CD8-positive, alpha-beta memory T cell (primary cell): ENCODE data around the gene LSAMP. TPM values are rescaled to one million over a fixed set of nuclear protein-coding genes. Genes with fewer than 3 reads are reported as not detected.

Experiments used
- CTCF ChIA-PET: fragments of 350-600 bp; sonication (Branson Sonifier 250); formaldehyde crosslinking; loops from one replicate; lab custom pipeline; 2021; ENCODE audit warnings: antibody characterized with exemption; lab: Charles Lee
- POLR2A ChIA-PET: fragments of 350-600 bp; sonication (Branson Sonifier 250); formaldehyde crosslinking; loops from one replicate; lab custom pipeline; 2021; ENCODE audit warnings: antibody characterized with exemption; lab: Charles Lee
- DNase-seq, 5 donors: peaks; one replicate each; pipeline versions ENCODE4 v3.0.0 to v3.0.0-alpha.2; 2020 to 2022; ENCODE audit warnings: mixed read lengths in 1 of 5
- H3K27ac ChIP-seq: one replicate; pipeline ENCODE4 v1.7.0; 2013; ENCODE audit warnings: low read depth, mild to moderate bottlenecking, low read length, moderate library complexity
- H3K27me3 ChIP-seq: 2 replicates; pipeline ENCODE4 v1.7.0; 2013; ENCODE audit warnings: low read length, mild to moderate bottlenecking; ENCODE audit not compliant: insufficient read depth, poor library complexity, severe bottlenecking
- H3K36me3 ChIP-seq: 2 replicates; pipeline ENCODE4 v1.7.0; 2013; ENCODE audit warnings: mild to moderate bottlenecking, low read length, moderate library complexity; ENCODE audit not compliant: insufficient read depth
- H3K4me1 ChIP-seq: 2 replicates; pipeline ENCODE4 v1.7.0; 2013; ENCODE audit warnings: mild to moderate bottlenecking, low read length, moderate library complexity; ENCODE audit not compliant: insufficient read depth
- H3K4me3 ChIP-seq: 2 replicates; pipeline ENCODE4 v1.7.0; 2013; ENCODE audit warnings: mild to moderate bottlenecking, low read length
- H3K9me3 ChIP-seq: 2 replicates; pipeline ENCODE4 v1.7.0; 2013; ENCODE audit warnings: mild to moderate bottlenecking, low read length
- H3K27ac Mint-ChIP-seq, 8 donors: one replicate each; pipeline ENCODE4 v1.8.0; 2020 to 2021; ENCODE audit warnings: mixed read lengths in 8 of 8, mild to moderate bottlenecking in 6 of 8, inconsistent platforms in 3 of 8, moderate library complexity in 3 of 8
- H3K27me3 Mint-ChIP-seq, 2 donors: one replicate each; pipeline ENCODE4 v1.8.0; 2020 to 2021; ENCODE audit warnings: mixed read lengths in 2 of 2, mild to moderate bottlenecking in 1 of 2, moderate library complexity in 1 of 2
- H3K36me3 Mint-ChIP-seq, 3 donors: one replicate each; pipeline ENCODE4 v1.8.0; 2020 to 2021; ENCODE audit warnings: mixed read lengths in 3 of 3, inconsistent platforms in 1 of 3, mild to moderate bottlenecking in 1 of 3
- H3K4me1 Mint-ChIP-seq, 3 donors: one replicate each; pipeline ENCODE4 v1.8.0; 2020 to 2021; ENCODE audit warnings: mixed read lengths in 3 of 3, inconsistent platforms in 1 of 3, mild to moderate bottlenecking in 1 of 3
- H3K4me3 Mint-ChIP-seq, 7 donors: one replicate each; pipeline ENCODE4 v1.8.0; 2020 to 2021; ENCODE audit warnings: mixed read lengths in 7 of 7, mild to moderate bottlenecking in 6 of 7, moderate library complexity in 4 of 7, inconsistent platforms in 2 of 7
- H3K9me3 Mint-ChIP-seq, 5 donors: one replicate each; pipeline ENCODE4 v1.8.0; 2020 to 2022; ENCODE audit warnings: mixed read lengths in 5 of 5, mild to moderate bottlenecking in 3 of 5, moderate library complexity in 2 of 5, inconsistent platforms in 1 of 5
- polyA plus RNA-seq: library from polyadenylated mRNA; unstranded; fragments of 300-500 nt; fragmentation: Illumina TruSeq; gene quantifications from one replicate; pipeline ENCODE4 v1.2.3, GENCODE V29; 2021
- total RNA-seq, 2 experiments: library from RNA; stranded (reverse); gene quantifications; one replicate each; pipeline ENCODE4 v1.2.3, GENCODE V29; 2021

LSAMP gene
- total and polyA plus RNA-seq, 3 experiments from 2014 or later = not detected

DNA sequence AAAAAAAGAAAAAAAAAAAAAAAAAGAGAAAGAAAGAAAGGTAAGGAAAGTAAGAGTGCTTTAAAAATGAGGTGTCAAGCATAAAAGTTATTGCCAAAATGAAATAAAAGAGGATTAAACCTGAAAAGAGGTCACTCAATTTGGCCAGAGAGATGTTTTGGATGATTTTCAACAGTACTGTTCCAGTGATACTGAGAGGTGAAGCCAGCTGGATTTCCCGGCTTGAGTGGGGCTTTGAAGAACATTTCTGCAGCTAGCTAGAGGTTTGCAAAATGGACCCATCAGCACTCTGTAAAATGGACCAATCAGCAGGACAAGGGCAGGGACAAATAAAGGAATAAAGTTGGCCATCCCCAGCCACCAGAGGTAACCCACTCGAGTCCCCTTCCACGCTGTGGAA lies 128.5 kb downstream of the LSAMP start:
- no peak overlapping the region for H3K27ac Mint-ChIP-seq
- no peak for DNase-seq
- peaks cover 0 to 1% (median 0%) of the 10 kb centered on the region in 3 donors for H3K36me3 Mint-ChIP-seq
- CTCF ChIA-PET = no interaction called here
- H3K4me3 ChIP-seq = no peak overlapping the region
- H3K9me3 Mint-ChIP-seq = peaks cover 0 to 11% (median 4%) of the 10 kb centered on the region in 5 donors
- H3K4me3 Mint-ChIP-seq = no peak overlapping the region
- no peak overlapping the region for H3K27ac ChIP-seq
- no peaks in the 10 kb centered on the region for H3K4me1 Mint-ChIP-seq
- no peaks in the 10 kb centered on the region for H3K27me3 Mint-ChIP-seq
- no peaks in the 10 kb centered on the region for H3K4me1 ChIP-seq
- H3K9me3 ChIP-seq = no peaks in the 10 kb centered on the region
- POLR2A ChIA-PET = no interaction called here
- no peaks in the 10 kb centered on the region for H3K27me3 ChIP-seq
- H3K36me3 ChIP-seq = no peaks in the 10 kb centered on the region

GRCh38 chr3:116314476-116314875 lies 130.8 kb downstream of the LSAMP start:
- POLR2A ChIA-PET = no interaction called here

DNA sequence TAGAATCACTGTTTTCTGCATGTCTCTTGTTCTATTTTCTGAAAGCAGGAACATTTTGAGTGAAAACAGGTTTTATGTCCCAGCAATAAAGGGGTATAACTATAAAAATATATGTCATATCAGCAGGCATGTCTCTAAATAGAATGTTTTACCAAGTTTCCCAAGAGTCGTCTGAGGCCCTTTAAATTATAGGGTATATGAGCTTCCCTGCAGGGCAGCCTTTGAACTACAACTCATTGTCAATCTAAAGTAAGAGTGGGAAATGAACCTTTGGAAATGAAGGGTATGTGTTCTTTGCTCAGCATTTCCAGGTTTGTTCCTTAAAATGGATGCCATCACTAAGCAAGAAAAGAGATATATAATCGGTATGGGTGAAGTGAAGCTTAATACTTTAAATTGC lies 138.6 kb downstream of the LSAMP start:
- POLR2A ChIA-PET = no interaction called here
- H3K9me3 ChIP-seq = no peaks in the 10 kb centered on the region
- no peak for DNase-seq
- H3K4me3 Mint-ChIP-seq = no peak overlapping the region
- no peaks in the 10 kb centered on the region for H3K36me3 ChIP-seq
- H3K4me1 Mint-ChIP-seq = no peaks in the 10 kb centered on the region
- peaks cover 0 to 1% of the 10 kb centered on the region in 2 donors for H3K27me3 Mint-ChIP-seq
- CTCF ChIA-PET = no interaction called here
- peaks cover 0 to 4% (median 3%) of the 10 kb centered on the region in 5 donors for H3K9me3 Mint-ChIP-seq
- no peak overlapping the region for H3K27ac ChIP-seq
- no peaks in the 10 kb centered on the region for H3K36me3 Mint-ChIP-seq
- no peak overlapping the region for H3K4me3 ChIP-seq
- no peaks in the 10 kb centered on the region for H3K27me3 ChIP-seq
- no peak overlapping the region for H3K27ac Mint-ChIP-seq
- no peaks in the 10 kb centered on the region for H3K4me1 ChIP-seq

More at GRCh38 chr3:116314476-116314875, 130.8 kb downstream of the LSAMP start:
- no peaks in the 10 kb centered on the region for H3K4me1 ChIP-seq
- H3K36me3 Mint-ChIP-seq = no peaks in the 10 kb centered on the region
- H3K27me3 Mint-ChIP-seq = peaks cover 0 to 1% of the 10 kb centered on the region in 2 donors
- DNase-seq = no peak
- H3K4me3 ChIP-seq = no peak overlapping the region
- CTCF ChIA-PET = no interaction called here
- no peaks in the 10 kb centered on the region for H3K36me3 ChIP-seq
- H3K27me3 ChIP-seq = no peaks in the 10 kb centered on the region
- peaks cover 0 to 11% (median 7%) of the 10 kb centered on the region in 5 donors for H3K9me3 Mint-ChIP-seq
- H3K27ac Mint-ChIP-seq = no peak overlapping the region
- no peak overlapping the region for H3K4me3 Mint-ChIP-seq
- no peak overlapping the region for H3K27ac ChIP-seq
- no peaks in the 10 kb centered on the region for H3K4me1 Mint-ChIP-seq
- no peaks in the 10 kb centered on the region for H3K9me3 ChIP-seq

- Histone ChIP-seq H3K36me3 (no peaks in the 10 kb centered on the region), H3K4me3 (no peak overlapping the region), H3K27me3 (no peaks in the 10 kb centered on the region), H3K4me1 (no peaks in the 10 kb centered on the region), H3K9me3 (no peaks in the 10 kb centered on the region), H3K27ac (no peak overlapping the region)
- no peaks in the 10 kb centered on the region for H3K36me3 Mint-ChIP-seq
- no peak for DNase-seq
- POLR2A ChIA-PET = no interaction called here
- H3K9me3 Mint-ChIP-seq = peaks cover 0 to 7% (median 3%) of the 10 kb centered on the region in 5 donors
- peaks cover 0 to 1% of the 10 kb centered on the region in 2 donors for H3K27me3 Mint-ChIP-seq
- no peak overlapping the region for H3K4me3 Mint-ChIP-seq
- H3K27ac Mint-ChIP-seq = no peak overlapping the region
- H3K4me1 Mint-ChIP-seq = no peaks in the 10 kb centered on the region
- CTCF ChIA-PET = no interaction called here
Observed at GRCh38 chr3:116306149-116306548, 139.1 kb downstream of the LSAMP start.

DNA sequence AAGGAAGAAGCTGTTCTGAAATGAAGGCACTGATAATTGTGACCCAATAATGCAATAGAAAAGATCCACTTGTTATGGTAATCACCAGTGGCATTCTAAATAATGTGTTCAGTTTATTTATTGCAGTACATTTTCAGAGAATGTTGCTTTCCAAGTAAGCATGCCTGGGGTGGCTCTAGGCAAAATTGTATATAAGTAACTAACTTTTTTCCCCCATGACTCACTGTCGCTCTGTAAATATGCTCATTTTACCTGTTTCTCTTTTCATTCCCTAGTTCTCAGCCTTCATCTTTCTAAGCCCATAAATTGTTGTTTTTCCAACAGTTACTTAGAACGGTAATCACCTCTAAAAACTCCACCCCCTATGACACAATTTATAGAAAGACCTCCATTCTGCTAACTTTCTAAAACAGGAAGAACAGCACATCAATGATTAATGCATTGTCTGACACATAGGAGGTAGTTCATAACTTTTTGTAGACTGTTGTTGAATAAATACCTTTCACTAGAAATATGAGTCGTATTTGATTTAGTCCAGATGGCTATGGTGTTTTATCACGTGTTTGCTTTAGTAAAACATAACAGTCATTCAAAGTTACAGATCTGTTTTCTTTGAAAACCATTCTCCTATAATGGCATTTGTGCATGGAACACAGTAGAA lies 143.1 kb downstream of the LSAMP start:
- no peaks in the 10 kb centered on the region for H3K36me3 Mint-ChIP-seq
- H3K27ac ChIP-seq = no peak overlapping the region
- H3K4me3 ChIP-seq = no peak overlapping the region
- H3K27ac Mint-ChIP-seq = no peak overlapping the region
- DNase-seq = no peak
- no peak overlapping the region for H3K4me3 Mint-ChIP-seq
- H3K27me3 ChIP-seq = no peaks in the 10 kb centered on the region
- CTCF ChIA-PET = no interaction called here
- H3K36me3 ChIP-seq = no peaks in the 10 kb centered on the region
- H3K9me3 ChIP-seq = no peaks in the 10 kb centered on the region
- H3K4me1 Mint-ChIP-seq = no peaks in the 10 kb centered on the region
- H3K4me1 ChIP-seq = no peaks in the 10 kb centered on the region
- POLR2A ChIA-PET = no interaction called here
- no peaks in the 10 kb centered on the region for H3K27me3 Mint-ChIP-seq
- peaks cover 2 to 8% (median 5%) of the 10 kb centered on the region in 5 donors for H3K9me3 Mint-ChIP-seq

- no peaks in the 10 kb centered on the region for H3K9me3 ChIP-seq
- no peaks in the 10 kb centered on the region for H3K4me1 Mint-ChIP-seq
- peak overlapping the region in 1 of 8 donors; percentile 58 for H3K27ac Mint-ChIP-seq
- H3K27me3 Mint-ChIP-seq = no peaks in the 10 kb centered on the region
- no peaks in the 10 kb centered on the region for H3K36me3 ChIP-seq
- peaks cover 2 to 8% (median 5%) of the 10 kb centered on the region in 5 donors for H3K9me3 Mint-ChIP-seq
- no peaks in the 10 kb centered on the region for H3K4me1 ChIP-seq
- H3K27me3 ChIP-seq = no peaks in the 10 kb centered on the region
- CTCF ChIA-PET = no interaction called here
- no peak overlapping the region for H3K4me3 ChIP-seq
- H3K36me3 Mint-ChIP-seq = no peaks in the 10 kb centered on the region
- no peak for DNase-seq
- POLR2A ChIA-PET = no interaction called here
- no peak overlapping the region for H3K27ac ChIP-seq
- no peak overlapping the region for H3K4me3 Mint-ChIP-seq
Observed at GRCh38 chr3:116301422-116301821, 143.9 kb downstream of the LSAMP start.

GRCh38 chr3:116300226-116300625 lies 145.1 kb downstream of the LSAMP start:
- Histone ChIP-seq H3K36me3 (no peaks in the 10 kb centered on the region), H3K9me3 (no peaks in the 10 kb centered on the region), H3K27ac (no peak overlapping the region), H3K4me3 (no peak overlapping the region), H3K27me3 (no peaks in the 10 kb centered on the region), H3K4me1 (no peaks in the 10 kb centered on the region)
- POLR2A ChIA-PET = no interaction called here
- no peak overlapping the region for H3K27ac Mint-ChIP-seq
- H3K27me3 Mint-ChIP-seq = no peaks in the 10 kb centered on the region
- no peaks in the 10 kb centered on the region for H3K36me3 Mint-ChIP-seq
- peaks cover 2 to 12% (median 5%) of the 10 kb centered on the region in 5 donors for H3K9me3 Mint-ChIP-seq
- DNase-seq = no peak
- CTCF ChIA-PET = no interaction called here
- no peak overlapping the region for H3K4me3 Mint-ChIP-seq
- H3K4me1 Mint-ChIP-seq = no peaks in the 10 kb centered on the region

GRCh38 chr3:116299646-116300081 lies 145.6 kb downstream of the LSAMP start:
- DNase-seq = no peak
- Mint-ChIP-seq H3K36me3 (no peaks in the 10 kb centered on the region), H3K4me1 (no peaks in the 10 kb centered on the region), H3K4me3 (no peak overlapping the region), H3K27ac (no peak overlapping the region), H3K9me3 (peaks cover 2 to 12% (median 4%) of the 10 kb centered on the region in 5 donors), H3K27me3 (no peaks in the 10 kb centered on the region)
- Histone ChIP-seq H3K9me3 (no peaks in the 10 kb centered on the region), H3K4me3 (no peak overlapping the region), H3K36me3 (no peaks in the 10 kb centered on the region), H3K4me1 (no peaks in the 10 kb centered on the region), H3K27ac (no peak overlapping the region), H3K27me3 (no peaks in the 10 kb centered on the region)
- ChIA-PET CTCF (no interaction called here), POLR2A (no interaction called here)
